Measurements from ENCODE around the gene PMVK. TPM values are rescaled to one million over a fixed set of nuclear protein-coding genes. Genes with fewer than 3 reads are reported as not detected.

Gene PMVK
- total and polyA plus RNA-seq, 2 donors (not counting 1 experiment from before 2014, with no cell fraction given) = 10.1 to 25.1 TPM

DNA sequence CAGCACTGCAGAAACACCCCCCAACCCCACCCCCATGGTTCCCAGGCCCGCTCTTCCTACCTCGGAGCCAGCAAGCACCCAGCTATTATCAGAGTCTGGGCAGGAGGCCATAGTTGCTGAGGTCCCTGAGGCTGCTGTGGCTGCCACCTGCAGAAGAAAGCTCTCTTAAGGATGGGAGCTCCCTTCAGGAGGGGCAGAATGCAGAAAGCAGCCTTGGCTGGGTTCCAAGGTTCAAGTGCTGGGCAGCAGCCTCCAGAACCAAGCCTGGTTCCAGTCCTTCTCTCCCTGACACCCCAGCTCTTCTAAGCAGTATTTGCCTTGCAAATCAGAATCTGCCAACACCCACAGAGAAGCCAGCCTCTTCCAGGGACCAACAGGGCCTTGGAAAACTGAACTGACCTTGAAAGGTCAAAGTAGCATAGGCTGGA is 17.1 kb upstream of the PMVK start:
- no peak for TF ChIP-seq EZH2 (IDR thresholded peaks at IDR 0.05; ENCODE audit: low read length, missing control alignments)
- TF ChIP-seq, protein P1, sequence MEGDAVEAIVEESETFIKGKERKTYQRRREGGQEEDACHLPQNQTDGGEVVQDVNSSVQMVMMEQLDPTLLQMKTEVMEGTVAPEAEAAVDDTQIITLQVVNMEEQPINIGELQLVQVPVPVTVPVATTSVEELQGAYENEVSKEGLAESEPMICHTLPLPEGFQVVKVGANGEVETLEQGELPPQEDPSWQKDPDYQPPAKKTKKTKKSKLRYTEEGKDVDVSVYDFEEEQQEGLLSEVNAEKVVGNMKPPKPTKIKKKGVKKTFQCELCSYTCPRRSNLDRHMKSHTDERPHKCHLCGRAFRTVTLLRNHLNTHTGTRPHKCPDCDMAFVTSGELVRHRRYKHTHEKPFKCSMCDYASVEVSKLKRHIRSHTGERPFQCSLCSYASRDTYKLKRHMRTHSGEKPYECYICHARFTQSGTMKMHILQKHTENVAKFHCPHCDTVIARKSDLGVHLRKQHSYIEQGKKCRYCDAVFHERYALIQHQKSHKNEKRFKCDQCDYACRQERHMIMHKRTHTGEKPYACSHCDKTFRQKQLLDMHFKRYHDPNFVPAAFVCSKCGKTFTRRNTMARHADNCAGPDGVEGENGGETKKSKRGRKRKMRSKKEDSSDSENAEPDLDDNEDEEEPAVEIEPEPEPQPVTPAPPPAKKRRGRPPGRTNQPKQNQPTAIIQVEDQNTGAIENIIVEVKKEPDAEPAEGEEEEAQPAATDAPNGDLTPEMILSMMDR (conservative IDR thresholded peaks at IDR 0.05 in 1 of 2, IDR thresholded peaks at IDR 0.05 in 1 of 2; ENCODE audit: low read depth in 1 of 2, low read length in 2 of 2) = no peak
- Histone ChIP-seq H2AFZ (ENCODE audit: low read length) (no peak overlapping the region), H3K4me1 (ENCODE audit: control insufficient read depth, extremely low read depth, insufficient read depth, low read length) (peaks cover 11% of the 10 kb centered on the region), H3K27ac (ENCODE audit: insufficient read depth, low read length) (no peak overlapping the region), H3K9me3 (ENCODE audit: control insufficient read depth, insufficient read depth, low read depth, low read length) (no peaks in the 10 kb centered on the region), H3K79me2 (ENCODE audit: control insufficient read depth, insufficient read depth, low read length) (no peaks in the 10 kb centered on the region), H3K9ac (ENCODE audit: insufficient read depth, low read length) (no peak overlapping the region), H4K20me1 (ENCODE audit: control insufficient read depth, extremely low read depth, insufficient read depth, low read length) (no peaks in the 10 kb centered on the region), H3K4me3 (replicated peaks in 1 of 4; ENCODE audit: control extremely low read depth in 1 of 4, insufficient read depth in 1 of 4, low read depth in 3 of 4, low read length in 4 of 4) (no peak overlapping the region), H3K27me3 (ENCODE audit: control insufficient read depth, insufficient read depth, low read length) (no peaks in the 10 kb centered on the region), H3K36me3 (ENCODE audit: control insufficient read depth, insufficient read depth, low read length) (peaks cover under 1% of the 10 kb centered on the region), H3K4me2 (ENCODE audit: extremely low read depth, insufficient read depth, low read length) (no peak overlapping the region)
- DNase-seq (ENCODE audit: low read depth in 2 of 2) = no peak

DNA sequence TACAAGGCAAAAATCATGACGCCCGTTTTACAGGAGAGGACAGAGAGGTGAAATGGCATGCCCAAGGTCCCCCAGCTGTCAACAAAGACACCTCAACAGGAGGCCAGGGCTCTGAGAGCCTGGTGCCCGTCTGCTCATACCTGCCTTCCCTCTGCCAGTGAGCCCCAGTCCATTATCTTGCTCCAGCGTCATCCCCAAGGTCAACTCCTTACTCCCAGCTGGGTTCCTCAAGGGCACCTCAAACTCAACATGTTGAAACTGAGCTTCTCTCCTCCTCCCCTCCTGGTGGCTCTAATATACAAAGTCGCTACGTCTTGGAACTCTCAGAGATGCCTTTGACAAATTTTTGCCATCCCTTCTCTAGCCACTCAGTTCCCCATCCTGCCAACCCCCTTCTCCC is 16.1 kb upstream of the PMVK start:
- H3K27ac ChIP-seq (ENCODE audit: insufficient read depth, low read length) = no peak overlapping the region
- no peak for DNase-seq (ENCODE audit: low read depth in 2 of 2)
- H3K4me2 ChIP-seq (ENCODE audit: extremely low read depth, insufficient read depth, low read length) = no peak overlapping the region
- H3K36me3 ChIP-seq (ENCODE audit: control insufficient read depth, insufficient read depth, low read length) = no peaks in the 10 kb centered on the region
- no peak for TF ChIP-seq EZH2 (IDR thresholded peaks at IDR 0.05; ENCODE audit: low read length, missing control alignments)
- TF ChIP-seq, protein P1 (conservative IDR thresholded peaks at IDR 0.05 in 1 of 2, IDR thresholded peaks at IDR 0.05 in 1 of 2; ENCODE audit: low read depth in 1 of 2, low read length in 2 of 2) = no peak
- no peaks in the 10 kb centered on the region for H3K79me2 ChIP-seq (ENCODE audit: control insufficient read depth, insufficient read depth, low read length)
- H3K4me1 ChIP-seq (ENCODE audit: control insufficient read depth, extremely low read depth, insufficient read depth, low read length) = peaks cover 11% of the 10 kb centered on the region
- no peaks in the 10 kb centered on the region for H3K27me3 ChIP-seq (ENCODE audit: control insufficient read depth, insufficient read depth, low read length)
- H2AFZ ChIP-seq (ENCODE audit: low read length) = no peak overlapping the region
- no peaks in the 10 kb centered on the region for H3K9me3 ChIP-seq (ENCODE audit: control insufficient read depth, insufficient read depth, low read depth, low read length)
- no peak overlapping the region for H3K9ac ChIP-seq (ENCODE audit: insufficient read depth, low read length)
- no peak overlapping the region for H3K4me3 ChIP-seq (replicated peaks in 1 of 4; ENCODE audit: control extremely low read depth in 1 of 4, insufficient read depth in 1 of 4, low read depth in 3 of 4, low read length in 4 of 4)
- no peaks in the 10 kb centered on the region for H4K20me1 ChIP-seq (ENCODE audit: control insufficient read depth, extremely low read depth, insufficient read depth, low read length)

DNA sequence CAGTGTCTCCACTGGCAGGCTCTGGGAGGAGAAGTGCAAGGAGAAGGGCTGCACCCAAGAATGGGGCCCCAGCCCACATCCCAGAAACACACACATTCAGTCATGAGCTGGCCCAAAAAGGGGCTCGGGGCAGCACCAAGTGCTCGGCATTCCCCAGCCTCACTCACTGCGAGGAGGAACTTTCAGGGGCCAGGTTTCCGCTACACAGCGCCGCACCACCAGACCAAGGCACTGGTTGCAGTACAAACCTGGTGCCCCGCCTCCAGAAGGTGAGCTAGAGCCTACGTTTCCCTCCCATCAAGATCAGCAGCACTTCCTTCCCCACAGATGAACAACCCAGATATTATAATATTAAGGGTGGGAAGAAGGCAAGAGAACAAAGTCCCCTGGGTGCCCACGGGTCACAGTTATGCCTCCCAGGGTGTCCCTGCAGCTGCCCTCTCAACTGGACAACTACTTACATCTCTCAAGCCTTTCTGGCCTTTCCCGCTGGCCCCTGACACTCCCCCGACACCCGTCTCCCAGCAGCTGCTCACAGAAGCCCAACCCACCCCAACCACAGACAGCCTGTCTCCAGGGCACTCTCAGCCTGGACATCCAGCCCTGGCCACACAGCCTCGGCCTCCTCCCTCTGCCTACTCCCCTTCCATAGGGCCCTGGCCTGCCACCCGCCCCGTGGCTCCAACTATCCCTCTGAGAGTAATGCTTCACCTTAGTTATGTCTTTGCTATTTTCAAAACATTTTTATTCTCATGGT is 15.6 kb upstream of the PMVK start:
- no peak for DNase-seq (ENCODE audit: low read depth in 2 of 2)
- no peaks in the 10 kb centered on the region for H4K20me1 ChIP-seq (ENCODE audit: control insufficient read depth, extremely low read depth, insufficient read depth, low read length)
- H3K4me3 ChIP-seq (replicated peaks in 1 of 4; ENCODE audit: control extremely low read depth in 1 of 4, insufficient read depth in 1 of 4, low read depth in 3 of 4, low read length in 4 of 4) = no peak overlapping the region
- TF ChIP-seq, protein P1 (conservative IDR thresholded peaks at IDR 0.05 in 1 of 2, IDR thresholded peaks at IDR 0.05 in 1 of 2; ENCODE audit: low read depth in 1 of 2, low read length in 2 of 2) = no peak
- no peak for TF ChIP-seq EZH2 (IDR thresholded peaks at IDR 0.05; ENCODE audit: low read length, missing control alignments)
- H3K9me3 ChIP-seq (ENCODE audit: control insufficient read depth, insufficient read depth, low read depth, low read length) = no peaks in the 10 kb centered on the region
- no peak overlapping the region for H3K9ac ChIP-seq (ENCODE audit: insufficient read depth, low read length)
- no peaks in the 10 kb centered on the region for H3K36me3 ChIP-seq (ENCODE audit: control insufficient read depth, insufficient read depth, low read length)
- H2AFZ ChIP-seq (ENCODE audit: low read length) = no peak overlapping the region
- no peak overlapping the region for H3K4me2 ChIP-seq (ENCODE audit: extremely low read depth, insufficient read depth, low read length)
- H3K27me3 ChIP-seq (ENCODE audit: control insufficient read depth, insufficient read depth, low read length) = no peaks in the 10 kb centered on the region
- H3K4me1 ChIP-seq (ENCODE audit: control insufficient read depth, extremely low read depth, insufficient read depth, low read length) = peaks cover 11% of the 10 kb centered on the region
- H3K27ac ChIP-seq (ENCODE audit: insufficient read depth, low read length) = no peak overlapping the region
- no peaks in the 10 kb centered on the region for H3K79me2 ChIP-seq (ENCODE audit: control insufficient read depth, insufficient read depth, low read length)
